Stomach (tissue), 4 donors: ENCODE data around the gene GHITM.

ENCODE experiments used
- POLR2A ChIP-seq, 4 donors: fragments of 450-650 bp; IDR thresholded peaks; one replicate each; pipeline ENCODE4 v1.6.1; 2016; ENCODE audit warnings: antibody characterized with exemption in 4 of 4, control low read depth in 2 of 4, mild to moderate bottlenecking in 1 of 4, moderate library complexity in 1 of 4
- POLR2AphosphoS5 ChIP-seq, 3 donors: sonication (generic); formaldehyde crosslinking; IDR thresholded peaks; one replicate each; pipeline ENCODE4 v1.6.1; 2016; ENCODE audit warnings: antibody characterized with exemption in 3 of 3
- TF ChIP-seq, protein P1 (sequence below), 7 experiments: fragments of 450-650 bp in 4 of 7; fragments of 200-600 bp in 3 of 7; sonication (generic) in 3 of 7; IDR thresholded peaks; one replicate each; pipeline ENCODE4 v1.5.1; 2016 to 2019; ENCODE audit warnings: antibody characterized with exemption in 7 of 7, control low read depth in 2 of 7, mild to moderate bottlenecking in 1 of 7

DNA sequence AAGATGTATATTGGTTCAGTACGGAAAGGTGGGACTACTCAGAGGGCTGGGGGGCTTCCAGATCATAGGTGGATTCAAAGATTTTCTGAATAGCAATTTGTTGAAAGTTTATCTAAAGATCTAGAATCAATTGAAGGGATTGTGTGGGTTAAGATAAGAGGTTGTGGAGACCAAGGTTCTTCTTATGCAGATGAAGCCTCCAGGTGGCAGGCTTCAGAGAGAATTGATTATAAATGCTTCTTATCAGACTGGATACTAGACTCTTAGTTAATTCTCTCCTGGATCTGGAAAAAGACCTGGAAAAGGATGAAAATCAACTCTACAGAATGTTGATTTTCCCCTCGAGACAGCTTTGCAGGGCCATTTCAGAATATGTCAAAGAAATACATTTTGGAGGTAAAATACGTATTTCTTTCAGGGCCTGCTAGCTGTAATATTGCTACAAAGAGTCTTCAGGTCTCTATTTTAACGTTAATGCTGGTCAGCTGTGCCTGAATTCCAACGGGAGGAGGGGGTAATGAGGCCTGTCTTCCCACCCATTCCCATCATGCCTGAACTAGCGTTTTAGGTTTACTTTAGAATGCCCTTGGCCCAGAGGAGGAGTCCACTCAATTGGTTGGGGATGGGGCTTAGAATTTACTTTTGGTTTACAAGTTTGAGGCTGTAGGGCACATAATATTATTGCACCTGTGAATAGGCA, 21.5 kb downstream of the GHITM start:
- TF ChIP-seq, protein P1, sequence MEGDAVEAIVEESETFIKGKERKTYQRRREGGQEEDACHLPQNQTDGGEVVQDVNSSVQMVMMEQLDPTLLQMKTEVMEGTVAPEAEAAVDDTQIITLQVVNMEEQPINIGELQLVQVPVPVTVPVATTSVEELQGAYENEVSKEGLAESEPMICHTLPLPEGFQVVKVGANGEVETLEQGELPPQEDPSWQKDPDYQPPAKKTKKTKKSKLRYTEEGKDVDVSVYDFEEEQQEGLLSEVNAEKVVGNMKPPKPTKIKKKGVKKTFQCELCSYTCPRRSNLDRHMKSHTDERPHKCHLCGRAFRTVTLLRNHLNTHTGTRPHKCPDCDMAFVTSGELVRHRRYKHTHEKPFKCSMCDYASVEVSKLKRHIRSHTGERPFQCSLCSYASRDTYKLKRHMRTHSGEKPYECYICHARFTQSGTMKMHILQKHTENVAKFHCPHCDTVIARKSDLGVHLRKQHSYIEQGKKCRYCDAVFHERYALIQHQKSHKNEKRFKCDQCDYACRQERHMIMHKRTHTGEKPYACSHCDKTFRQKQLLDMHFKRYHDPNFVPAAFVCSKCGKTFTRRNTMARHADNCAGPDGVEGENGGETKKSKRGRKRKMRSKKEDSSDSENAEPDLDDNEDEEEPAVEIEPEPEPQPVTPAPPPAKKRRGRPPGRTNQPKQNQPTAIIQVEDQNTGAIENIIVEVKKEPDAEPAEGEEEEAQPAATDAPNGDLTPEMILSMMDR (IDR thresholded peaks at IDR 0.05) = no peak
- TF ChIP-seq POLR2AphosphoS5 (IDR thresholded peaks at IDR 0.05) (no peak), POLR2A (IDR thresholded peaks at IDR 0.05) (no peak)
